HepG2 (cell line): Measurements from ENCODE around the gene LIPT2.

Source experiments
- CTCF ChIP-seq: sonication (generic); formaldehyde crosslinking; IDR thresholded peaks from 2 replicates; pipeline ENCODE4 v1.5.0; 2020; ENCODE audit warnings: mild to moderate bottlenecking, missing genetic modification reagents, moderate library complexity
- PATZ1 ChIP-seq: sonication (generic); formaldehyde crosslinking; IDR thresholded peaks from 2 replicates; pipeline ENCODE4 v1.4.0; 2020; ENCODE audit warnings: missing genetic modification reagents
- PBX3 ChIP-seq: sonication (generic); formaldehyde crosslinking; IDR thresholded peaks from 2 replicates; pipeline ENCODE4 v1.8.1; 2023; ENCODE audit warnings: missing genetic modification reagents, inconsistent platforms, borderline replicate concordance
- YY1 ChIP-seq: IDR thresholded peaks from 2 replicates; pipeline ENCODE4 v1.6.1; 2011; ENCODE audit warnings: low read length, low read depth, moderate library complexity, mild to moderate bottlenecking; ENCODE audit not compliant: insufficient read depth, insufficient replicate concordance
- TF ChIP-seq, protein P1 (sequence below): sonication (generic); formaldehyde crosslinking; IDR thresholded peaks from 2 replicates; pipeline ENCODE4 v1.4.0; 2020; ENCODE audit warnings: mild to moderate bottlenecking, missing genetic modification reagents

DNA sequence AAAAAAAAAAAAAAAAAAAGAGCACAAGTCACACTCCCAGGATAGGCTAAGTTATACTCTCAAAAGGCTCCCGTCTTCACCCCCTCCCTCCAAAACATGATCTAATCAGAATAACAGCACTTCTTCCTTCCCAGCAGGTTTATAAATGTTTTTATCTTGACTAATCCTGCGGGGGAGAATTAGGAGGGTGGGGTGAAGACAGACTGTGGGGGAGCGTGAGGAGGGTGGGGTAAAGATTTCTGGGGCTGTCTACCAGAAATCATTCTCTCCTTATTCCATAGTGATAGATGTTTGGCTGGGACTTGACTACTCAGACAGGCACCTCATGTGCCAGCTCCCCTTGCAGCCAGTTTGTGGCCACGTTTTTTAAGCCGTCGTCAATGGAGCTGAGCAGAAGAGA, 43.2 kb downstream of the LIPT2 start:
- TF ChIP-seq PATZ1 (CRISPR knock-in tag) = no peak
- TF ChIP-seq, protein P1, sequence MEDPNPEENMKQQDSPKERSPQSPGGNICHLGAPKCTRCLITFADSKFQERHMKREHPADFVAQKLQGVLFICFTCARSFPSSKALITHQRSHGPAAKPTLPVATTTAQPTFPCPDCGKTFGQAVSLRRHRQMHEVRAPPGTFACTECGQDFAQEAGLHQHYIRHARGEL (CRISPR knock-in tag) = no peak
- TF ChIP-seq YY1 = no peak
- TF ChIP-seq CTCF (CRISPR knock-in tag) = no peak
- no peak for TF ChIP-seq PBX3 (CRISPR knock-in tag)
